ENCODE results near the gene MVK.

Gene MVK

GRCh38 chr12:109572506-109572845, 1.1 kb upstream of the MVK start:
- ChIA-PET POLR2A (interaction anchor here (0.6 kb wide), 1 partner anchor 14 kb away, joined by 3 read pairs; no protein-coding TSS in a partner anchor), CTCF (interaction anchor here (0.6 to 0.7 kb wide), 2 partner anchors 23 to 203 kb away, joined by 3 read pairs; no protein-coding TSS in a partner anchor)
- DNase-seq (ENCODE audit: extremely low spot score), result no peak
- TF ChIP-seq ARNT (IDR thresholded peaks at IDR 0.05), result no peak
- no peak for TF ChIP-seq BHLHE40 (IDR thresholded peaks at IDR 0.05; ENCODE audit: borderline replicate concordance)
- no peak for TF ChIP-seq NFRKB (IDR thresholded peaks at IDR 0.05)
- no peak for TF ChIP-seq ZNF384 (IDR thresholded peaks at IDR 0.05)
- no peak for TF ChIP-seq FOXK2 (IDR thresholded peaks at IDR 0.05)
- TF ChIP-seq HDGF (IDR thresholded peaks at IDR 0.05; ENCODE audit: borderline replicate concordance), result no peak
- no peak for TF ChIP-seq TARDBP (IDR thresholded peaks at IDR 0.05)
- no peak for TF ChIP-seq FOXM1 (IDR thresholded peaks at IDR 0.05; ENCODE audit: borderline replicate concordance)
- TF ChIP-seq SUZ12 (IDR thresholded peaks at IDR 0.05), result no peak
- no peak for TF ChIP-seq SP1 (IDR thresholded peaks at IDR 0.05)
- TF ChIP-seq L3MBTL2 (conservative IDR thresholded peaks at IDR 0.05), result no peak
- TF ChIP-seq CTBP1 (IDR thresholded peaks at IDR 0.05; ENCODE audit: borderline replicate concordance), result no peak
- TF ChIP-seq LEF1 (IDR thresholded peaks at IDR 0.05; ENCODE audit: borderline replicate concordance), result no peak

- TF ChIP-seq CTBP1 (IDR thresholded peaks at IDR 0.05; ENCODE audit: borderline replicate concordance), result no peak
- CTCF ChIA-PET, result interaction anchor here (0.9 to 1.1 kb wide), 2 partner anchors 24 to 201 kb away, joined by 3 to 9 read pairs; no protein-coding TSS in a partner anchor
- no peak for DNase-seq (ENCODE audit: extremely low spot score)
- POLR2A ChIA-PET, result interaction anchor here (0.7 to 1.6 kb wide), 10 partner anchors 9 to 145 kb away, joined by 3 to 6 read pairs (median 4); no protein-coding TSS in a partner anchor
Measured at GRCh38 chr12:109573914-109574244, 285 bp downstream of the MVK start.

DNA sequence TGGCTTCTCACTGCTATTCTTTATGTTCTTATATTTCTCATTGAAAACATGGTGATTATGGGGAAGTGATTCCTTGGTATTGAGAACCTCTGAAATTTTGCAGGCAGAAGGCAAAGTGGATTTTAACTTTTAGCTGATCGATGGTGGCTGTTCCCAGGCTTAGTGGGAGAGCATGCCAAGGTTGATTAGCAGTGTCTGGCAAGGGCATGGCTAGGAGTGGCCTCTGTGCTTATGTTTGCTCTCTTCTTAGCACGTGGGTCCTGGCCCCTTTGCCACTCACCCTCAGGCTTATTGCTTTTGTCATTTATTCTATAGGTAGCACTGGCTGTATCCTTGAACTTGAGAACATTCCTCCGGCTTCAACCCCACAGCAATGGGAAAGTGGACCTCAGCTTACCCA, 2.1 kb downstream of the MVK start:
- CTCF ChIA-PET, result no interaction called here
- DNase-seq (ENCODE audit: extremely low spot score), result no peak
- no peak for TF ChIP-seq CTBP1 (IDR thresholded peaks at IDR 0.05; ENCODE audit: borderline replicate concordance)
- no peak for TF ChIP-seq TARDBP (IDR thresholded peaks at IDR 0.05)
- TF ChIP-seq SUZ12 (IDR thresholded peaks at IDR 0.05), result no peak
- no peak for TF ChIP-seq LEF1 (IDR thresholded peaks at IDR 0.05; ENCODE audit: borderline replicate concordance)
- TF ChIP-seq L3MBTL2 (conservative IDR thresholded peaks at IDR 0.05), result no peak
- TF ChIP-seq NFRKB (IDR thresholded peaks at IDR 0.05), result no peak
- no peak for TF ChIP-seq ARNT (IDR thresholded peaks at IDR 0.05)
- TF ChIP-seq ELF4 (IDR thresholded peaks at IDR 0.05), result no peak
- TF ChIP-seq HDGF (IDR thresholded peaks at IDR 0.05; ENCODE audit: borderline replicate concordance), result no peak
- POLR2A ChIA-PET, result no interaction called here

GRCh38 chr12:109577311-109577710, 3.7 kb downstream of the MVK start:
- TF ChIP-seq NFRKB (IDR thresholded peaks at IDR 0.05) (no peak), FOXA1 (IDR thresholded peaks at IDR 0.05) (no peak), TARDBP (IDR thresholded peaks at IDR 0.05) (no peak), ELF4 (IDR thresholded peaks at IDR 0.05) (no peak), CTBP1 (IDR thresholded peaks at IDR 0.05; ENCODE audit: borderline replicate concordance) (no peak), LEF1 (IDR thresholded peaks at IDR 0.05; ENCODE audit: borderline replicate concordance) (no peak), HDGF (IDR thresholded peaks at IDR 0.05; ENCODE audit: borderline replicate concordance) (no peak), L3MBTL2 (conservative IDR thresholded peaks at IDR 0.05) (no peak), FOXK2 (IDR thresholded peaks at IDR 0.05) (no peak), FOXM1 (IDR thresholded peaks at IDR 0.05; ENCODE audit: borderline replicate concordance) (no peak)
- TF ChIP-seq, protein P1, sequence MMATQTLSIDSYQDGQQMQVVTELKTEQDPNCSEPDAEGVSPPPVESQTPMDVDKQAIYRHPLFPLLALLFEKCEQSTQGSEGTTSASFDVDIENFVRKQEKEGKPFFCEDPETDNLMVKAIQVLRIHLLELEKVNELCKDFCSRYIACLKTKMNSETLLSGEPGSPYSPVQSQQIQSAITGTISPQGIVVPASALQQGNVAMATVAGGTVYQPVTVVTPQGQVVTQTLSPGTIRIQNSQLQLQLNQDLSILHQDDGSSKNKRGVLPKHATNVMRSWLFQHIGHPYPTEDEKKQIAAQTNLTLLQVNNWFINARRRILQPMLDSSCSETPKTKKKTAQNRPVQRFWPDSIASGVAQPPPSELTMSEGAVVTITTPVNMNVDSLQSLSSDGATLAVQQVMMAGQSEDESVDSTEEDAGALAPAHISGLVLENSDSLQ (IDR thresholded peaks at IDR 0.05), result no peak
- POLR2A ChIA-PET, result no interaction called here
- CTCF ChIA-PET, result no interaction called here
- DNase-seq (ENCODE audit: extremely low spot score), result no peak

DNA sequence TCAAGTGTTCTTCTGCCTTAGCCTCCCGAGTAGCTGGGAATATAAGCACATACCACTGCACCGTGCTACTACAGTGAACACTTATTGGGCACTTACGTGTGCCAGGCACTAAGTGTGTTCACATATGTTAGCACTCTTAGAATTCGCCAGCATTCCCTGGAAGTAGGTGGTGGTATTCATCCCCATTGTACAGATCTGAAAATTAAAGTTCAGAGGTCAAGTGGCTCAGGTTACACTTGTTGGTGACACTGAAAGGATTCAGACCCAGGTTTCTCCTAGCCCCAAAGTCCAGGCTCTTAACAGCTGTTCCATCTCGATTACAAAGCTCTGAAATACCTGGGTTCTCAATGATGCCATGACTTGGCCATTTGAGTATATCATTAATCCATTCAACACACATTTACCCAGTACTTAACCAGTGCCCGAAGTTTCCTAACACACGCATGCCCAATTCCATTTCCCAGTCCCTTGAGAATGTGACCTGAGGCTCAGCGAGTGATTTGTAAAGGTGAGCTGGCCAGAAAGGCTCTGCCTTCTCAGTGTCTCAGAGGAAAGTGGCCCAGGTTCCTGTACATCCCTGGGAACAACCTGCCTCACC, 4.8 kb downstream of the MVK start:
- DNase-seq (ENCODE audit: extremely low spot score), result no peak
- ChIA-PET POLR2A (interaction anchor here (0.5 kb wide), 1 partner anchor 24 kb away, joined by 3 read pairs; no protein-coding TSS in a partner anchor), CTCF (no interaction called here)
- TF ChIP-seq TARDBP (IDR thresholded peaks at IDR 0.05) (no peak), L3MBTL2 (conservative IDR thresholded peaks at IDR 0.05) (no peak), ZNF384 (IDR thresholded peaks at IDR 0.05) (no peak), FOXK2 (IDR thresholded peaks at IDR 0.05) (no peak), BHLHE40 (IDR thresholded peaks at IDR 0.05; ENCODE audit: borderline replicate concordance) (no peak), SP1 (IDR thresholded peaks at IDR 0.05) (no peak), FOXA1 (IDR thresholded peaks at IDR 0.05) (no peak), NFRKB (IDR thresholded peaks at IDR 0.05) (no peak), LEF1 (IDR thresholded peaks at IDR 0.05; ENCODE audit: borderline replicate concordance) (no peak), ELF4 (IDR thresholded peaks at IDR 0.05) (no peak), CTBP1 (IDR thresholded peaks at IDR 0.05; ENCODE audit: borderline replicate concordance) (no peak), HDGF (IDR thresholded peaks at IDR 0.05; ENCODE audit: borderline replicate concordance) (no peak), SUZ12 (IDR thresholded peaks at IDR 0.05) (no peak), ARNT (IDR thresholded peaks at IDR 0.05) (no peak), FOXM1 (IDR thresholded peaks at IDR 0.05; ENCODE audit: borderline replicate concordance) (no peak)
- TF ChIP-seq, protein P1 (IDR thresholded peaks at IDR 0.05), result no peak

DNA sequence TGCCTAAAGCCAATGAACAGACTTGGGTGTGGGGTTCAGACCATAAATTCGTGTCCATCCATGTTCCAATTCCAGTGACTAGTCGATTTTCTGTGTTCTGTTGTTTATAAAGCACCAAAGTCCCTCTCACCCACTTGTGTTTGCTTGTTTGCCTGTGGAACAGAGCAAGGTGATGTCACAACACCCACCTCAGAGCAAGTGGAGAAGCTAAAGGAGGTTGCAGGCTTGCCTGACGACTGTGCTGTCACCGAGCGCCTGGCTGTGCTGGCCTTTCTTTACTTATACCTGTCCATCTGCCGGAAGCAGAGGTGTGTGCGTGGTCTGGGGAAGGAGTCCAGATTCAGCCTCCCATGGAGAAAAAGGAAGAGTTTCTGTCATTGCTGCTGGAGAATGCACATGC, 6.0 kb downstream of the MVK start:
- CTCF ChIA-PET, result no interaction called here
- POLR2A ChIA-PET, result no interaction called here

DNA sequence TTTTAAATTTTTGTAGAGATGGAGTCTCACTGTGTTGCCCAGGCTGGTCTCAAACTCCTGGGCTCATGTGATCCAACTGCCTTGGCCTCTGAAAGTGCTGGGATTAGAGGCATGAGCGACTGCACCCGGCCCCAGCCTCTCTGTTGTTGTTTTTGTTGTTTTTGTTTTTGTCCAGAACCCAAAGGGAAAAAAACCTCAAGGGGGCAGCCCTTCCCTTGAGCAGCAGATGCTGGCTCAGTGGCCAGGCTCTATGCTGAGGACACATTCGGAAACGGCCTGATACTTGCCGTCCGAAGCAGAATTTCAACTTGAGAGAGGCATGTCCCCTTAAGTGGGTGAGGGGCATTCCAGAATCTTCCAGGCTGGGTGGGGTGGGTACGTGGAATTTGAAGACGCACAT, 6.7 kb downstream of the MVK start:
- no peak for DNase-seq (ENCODE audit: extremely low spot score)
- ChIA-PET CTCF (no interaction called here), POLR2A (no interaction called here)
- TF ChIP-seq HDGF (IDR thresholded peaks at IDR 0.05; ENCODE audit: borderline replicate concordance), result no peak
- no peak for TF ChIP-seq LEF1 (IDR thresholded peaks at IDR 0.05; ENCODE audit: borderline replicate concordance)
- TF ChIP-seq SP1 (IDR thresholded peaks at IDR 0.05), result no peak
- TF ChIP-seq ARNT (IDR thresholded peaks at IDR 0.05), result no peak
- no peak for TF ChIP-seq NFRKB (IDR thresholded peaks at IDR 0.05)
- no peak for TF ChIP-seq FOXM1 (IDR thresholded peaks at IDR 0.05; ENCODE audit: borderline replicate concordance)
- TF ChIP-seq L3MBTL2 (conservative IDR thresholded peaks at IDR 0.05), result no peak
- no peak for TF ChIP-seq ELF4 (IDR thresholded peaks at IDR 0.05)
- no peak for TF ChIP-seq ZNF384 (IDR thresholded peaks at IDR 0.05)
- TF ChIP-seq, protein P1 (IDR thresholded peaks at IDR 0.05), result no peak
- TF ChIP-seq CTBP1 (IDR thresholded peaks at IDR 0.05; ENCODE audit: borderline replicate concordance), result no peak
- no peak for TF ChIP-seq FOXK2 (IDR thresholded peaks at IDR 0.05)
- TF ChIP-seq FOXA1 (IDR thresholded peaks at IDR 0.05), result no peak
- no peak for TF ChIP-seq TARDBP (IDR thresholded peaks at IDR 0.05)
- no peak for TF ChIP-seq SUZ12 (IDR thresholded peaks at IDR 0.05)
- no peak for TF ChIP-seq BHLHE40 (IDR thresholded peaks at IDR 0.05; ENCODE audit: borderline replicate concordance)

More for the DNA sequence above, 6.0 kb downstream of the MVK start:
- TF ChIP-seq NFRKB (IDR thresholded peaks at IDR 0.05) (no peak), FOXK2 (IDR thresholded peaks at IDR 0.05) (no peak)
- no peak for DNase-seq (ENCODE audit: extremely low spot score)

Data from HEK293T (cell line).